Adipocyte (in vitro differentiated cells): ENCODE data around the gene CDT1.

Source experiments
- DNase-seq: peaks from one replicate; pipeline ENCODE4 v3.0.0-alpha.2; 2015; ENCODE audit warnings: low read depth
- H3K27me3 ChIP-seq: replicated peaks from 2 replicates; pipeline ENCODE4 v1.7.0; 2013; ENCODE audit warnings: mild to moderate bottlenecking, low read length, moderate library complexity; ENCODE audit not compliant: control insufficient read depth, insufficient read depth
- H3K36me3 ChIP-seq: 2 replicates; pipeline ENCODE4 v1.7.0; 2013; ENCODE audit warnings: low read length, mild to moderate bottlenecking, moderate library complexity; ENCODE audit not compliant: control insufficient read depth, insufficient read depth, severe bottlenecking
- H3K4me1 ChIP-seq: 2 replicates; pipeline ENCODE4 v1.7.0; 2013; ENCODE audit warnings: mild to moderate bottlenecking, low read length, moderate library complexity; ENCODE audit not compliant: control insufficient read depth, insufficient read depth
- H3K4me3 ChIP-seq: 2 replicates; pipeline ENCODE4 v1.7.0; 2013; ENCODE audit warnings: mild to moderate bottlenecking, low read length, moderate library complexity
- H3K9ac ChIP-seq: 2 replicates; pipeline ENCODE4 v1.7.0; 2013; ENCODE audit warnings: mild to moderate bottlenecking, low read length, moderate library complexity
- H3K9me3 ChIP-seq: 2 replicates; pipeline ENCODE4 v1.7.0; 2013; ENCODE audit warnings: mild to moderate bottlenecking, low read length, moderate library complexity; ENCODE audit not compliant: control insufficient read depth

The CDT1 gene

DNA sequence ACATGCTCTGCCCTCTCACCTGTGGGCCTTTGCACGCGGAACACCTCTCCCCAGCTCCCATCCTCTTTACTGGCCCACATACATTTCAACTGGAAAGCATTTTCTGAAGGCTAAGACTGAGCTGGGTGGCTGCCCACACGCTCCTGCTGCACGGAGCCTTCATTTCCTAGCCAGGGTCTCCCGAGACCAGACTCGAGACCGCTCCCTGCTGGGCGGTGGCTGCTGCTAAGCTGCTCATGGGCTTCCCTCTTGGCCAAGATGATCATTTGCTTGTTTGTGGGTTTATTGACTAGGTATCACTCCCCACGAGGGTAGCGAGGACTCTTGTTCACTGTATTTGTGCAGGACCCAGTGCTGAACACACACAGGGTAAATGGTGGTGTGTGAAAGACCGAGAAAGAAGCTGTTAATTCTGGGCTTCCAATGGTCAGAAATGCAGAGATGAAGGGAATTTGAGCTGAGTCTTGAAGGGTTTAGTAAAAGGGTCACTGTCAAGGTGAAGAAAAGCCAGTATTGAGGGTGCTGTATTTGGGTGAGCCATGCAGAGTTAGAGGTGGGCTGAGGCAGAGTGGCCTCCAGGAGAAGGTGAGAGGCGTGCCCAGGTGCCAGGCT is 54.2 kb downstream of the CDT1 start:
- peaks cover 19% of the 10 kb centered on the region for H3K4me1 ChIP-seq
- H3K9me3 ChIP-seq = no peaks in the 10 kb centered on the region
- H3K9ac ChIP-seq = peak overlapping the region; percentile 93
- H3K27me3 ChIP-seq = no peaks in the 10 kb centered on the region
- H3K4me3 ChIP-seq = peak overlapping the region; percentile 99
- DNase-seq = peak; percentile 84
- H3K36me3 ChIP-seq = peaks cover 36% of the 10 kb centered on the region
